GM23338 (cell line): ENCODE data around the gene TLE1.

Source experiments
- CTCF ChIP-seq, 2 experiments: fragments of 200-600 bp in 1 of 2; sonication (generic) in 1 of 2; conservative IDR thresholded peaks; 2 replicates each; pipeline versions ENCODE4 v1.5.1 to v1.6.1; 2016 to 2017; ENCODE audit warnings: antibody characterized with exemption in 2 of 2, low read depth in 2 of 2, mild to moderate bottlenecking in 2 of 2, moderate library complexity in 1 of 2
- REST ChIP-seq: IDR thresholded peaks from one replicate; pipeline ENCODE4 v1.6.1; 2018; ENCODE audit warnings: antibody characterized with exemption; ENCODE audit not compliant: unreplicated experiment
- STAT1 ChIP-seq: IDR thresholded peaks from one replicate; pipeline ENCODE4 v1.6.1; 2016; ENCODE audit warnings: antibody characterized with exemption; ENCODE audit not compliant: unreplicated experiment

- no peak for TF ChIP-seq CTCF (conservative IDR thresholded peaks at IDR 0.05; ENCODE audit: low read depth in 2 of 2)
- TF ChIP-seq STAT1 = no peak
- no peak for TF ChIP-seq REST
These were observed 16.2 kb upstream of the TLE1 start for GRCh38 chr9:81705578-81705977.
